HG02642 (cell line): ENCODE data around the gene FAM83G.
A peak's percentile ranks its signal among the peaks of the same experiment; 100 is the strongest.

Experiments
- ATAC-seq: cut with Tn5 transposase; IDR thresholded peaks from one replicate; pipeline ENCODE4 v1.9.1; 2021; ENCODE audit warnings: mild to moderate bottlenecking; ENCODE audit not compliant: unreplicated experiment, poor library complexity

FAM83G gene

GRCh38 chr17:19012171-19013080, 7.9 kb upstream of the FAM83G start:
- no peak for ATAC-seq

DNA sequence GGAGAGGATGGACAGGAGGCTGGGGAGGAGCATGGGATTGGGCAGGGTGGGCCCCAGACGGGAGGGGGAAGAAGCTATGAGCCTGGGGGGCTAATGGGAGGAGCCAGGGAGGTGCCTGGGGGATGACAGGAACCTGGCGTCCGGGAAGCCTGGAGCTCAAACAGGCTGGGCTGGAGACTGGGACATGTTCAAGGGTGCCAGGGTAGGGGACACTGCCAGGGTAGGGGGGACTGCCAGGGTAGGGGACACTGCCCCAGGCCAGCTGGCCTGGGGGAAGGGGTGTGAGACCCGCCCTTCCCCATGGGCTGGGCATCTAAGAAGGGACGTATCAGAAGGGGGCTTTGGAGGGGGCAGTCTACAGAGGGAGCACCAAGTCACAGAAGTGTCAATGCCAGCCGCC, 7.0 kb upstream of the FAM83G start:
- no peak for ATAC-seq

- no peak for ATAC-seq
These were observed 6.4 kb upstream of the FAM83G start for GRCh38 chr17:19010729-19011505.

- no peak for ATAC-seq
These were observed 5.4 kb upstream of the FAM83G start for GRCh38 chr17:19009970-19010369.

- no peak for ATAC-seq
These were observed 2.1 kb upstream of the FAM83G start for GRCh38 chr17:19006698-19007097.

DNA sequence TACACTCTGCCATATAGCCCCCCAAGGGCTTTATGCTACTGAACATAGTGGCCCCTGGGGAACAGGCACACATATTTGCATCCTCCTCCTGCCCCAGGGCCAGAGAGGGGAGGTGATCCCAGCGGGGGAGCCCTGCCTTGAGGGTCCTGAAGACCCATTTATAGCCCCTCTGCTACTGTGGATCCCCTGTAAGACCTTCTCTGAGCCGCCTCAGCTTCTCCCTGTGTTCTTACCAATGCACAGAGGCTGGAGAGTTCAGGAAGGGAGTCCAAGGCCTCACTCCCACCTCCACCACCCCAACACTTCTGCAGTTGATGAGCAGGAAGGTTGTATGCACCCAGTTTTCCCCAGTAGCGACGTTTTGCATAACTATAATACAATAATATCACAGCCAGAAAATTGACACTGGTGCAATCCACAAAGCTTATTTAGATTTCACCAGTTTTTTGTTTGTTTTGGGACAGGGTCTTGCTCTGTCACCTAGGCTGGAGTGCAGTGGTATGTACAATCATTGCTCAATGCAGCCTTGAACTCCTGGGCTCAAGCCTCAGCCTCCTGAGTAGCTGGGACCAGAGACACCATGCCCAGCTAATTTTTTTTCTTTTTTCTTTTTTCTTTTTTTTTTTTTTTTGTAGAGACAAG, 1.3 kb upstream of the FAM83G start:
- ATAC-seq, result no peak

- no peak for ATAC-seq
These were observed 691 bp upstream of the FAM83G start for GRCh38 chr17:19005137-19005773.

DNA sequence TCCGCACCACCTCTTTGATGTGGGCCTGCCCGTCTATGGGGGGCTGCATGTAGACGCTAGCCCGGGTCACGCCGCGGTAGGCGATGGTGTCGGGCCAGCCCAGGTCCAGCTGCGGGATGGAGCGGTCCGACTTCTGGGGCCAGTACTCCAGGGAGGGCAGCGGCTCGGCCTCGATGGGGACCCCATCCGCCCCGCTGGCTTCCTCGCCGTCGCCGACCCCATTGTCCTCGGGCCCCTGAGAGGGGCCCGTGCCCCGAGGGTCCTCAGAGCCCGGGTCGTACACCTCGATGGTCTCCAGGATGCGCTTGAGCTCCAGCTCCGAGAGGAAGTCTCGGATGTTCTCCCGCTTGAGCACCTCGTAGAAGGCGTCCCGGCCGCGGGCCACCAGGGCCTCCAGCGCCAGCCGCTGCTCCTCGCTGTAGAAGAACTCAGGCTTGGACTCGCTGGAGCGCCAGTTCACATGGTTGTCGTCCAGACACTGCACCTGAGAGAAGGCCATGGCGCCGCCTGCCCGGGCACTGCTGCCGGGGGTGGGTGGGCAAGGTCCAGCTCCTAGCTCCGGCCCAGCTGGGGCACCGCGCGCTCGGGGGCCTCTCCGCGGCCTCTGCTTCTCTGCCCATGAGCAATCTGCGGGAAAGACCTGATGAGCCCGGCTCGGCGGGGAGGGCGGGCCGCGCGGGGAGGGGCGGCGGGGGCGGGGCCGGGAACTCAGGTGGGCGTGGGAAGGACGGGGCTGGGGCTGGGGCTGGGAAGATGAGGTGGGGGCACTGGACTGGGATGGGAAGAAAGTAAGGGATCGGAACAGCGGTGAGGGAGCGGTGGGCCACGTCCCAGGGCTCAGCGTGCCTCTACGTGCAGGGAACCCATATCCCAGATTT, 782 bp downstream of the FAM83G start:
- peak; percentile 14 for ATAC-seq

DNA sequence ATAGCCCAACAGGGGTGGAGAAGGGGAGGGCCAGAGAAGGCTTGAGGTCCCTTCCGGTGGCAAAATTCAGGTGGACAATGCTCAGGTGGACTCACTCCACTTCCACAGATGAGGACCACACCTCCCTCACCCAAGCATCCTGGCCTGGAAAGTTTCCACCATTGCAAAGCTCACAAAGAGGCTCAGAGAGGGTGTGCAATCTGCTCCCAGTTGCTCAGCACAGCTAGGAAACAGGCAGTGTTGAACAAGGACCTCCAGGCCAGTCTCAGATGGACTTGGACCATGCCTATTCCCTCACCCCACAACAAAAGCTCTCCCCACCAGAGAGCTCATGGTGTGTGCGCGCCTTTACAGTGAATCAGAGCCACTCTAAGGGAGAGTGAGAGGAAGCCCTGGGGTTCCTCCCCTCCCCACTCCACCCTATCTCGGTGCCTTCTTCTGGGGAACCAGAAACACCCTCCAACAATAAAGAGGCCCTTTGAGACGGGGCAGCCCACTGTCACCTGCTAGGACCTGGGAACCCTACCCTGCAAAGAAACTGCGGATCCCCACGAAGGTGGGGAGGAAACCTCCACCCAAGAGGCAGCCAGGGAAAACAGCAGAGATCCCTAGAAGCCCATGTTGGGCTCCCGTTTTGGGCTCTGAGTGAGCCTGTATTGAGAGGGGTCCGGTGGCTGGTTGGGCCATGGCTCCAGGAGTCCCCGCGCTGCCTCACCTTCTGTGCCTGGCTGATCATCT, 1.6 kb downstream of the FAM83G start:
- ATAC-seq, result no peak

- ATAC-seq, result no peak
These were observed 2.5 kb downstream of the FAM83G start for GRCh38 chr17:19001907-19002590.

- ATAC-seq, result no peak
These were observed 3.8 kb downstream of the FAM83G start for GRCh38 chr17:19000531-19001325.

- no peak for ATAC-seq
These were observed 4.7 kb downstream of the FAM83G start for GRCh38 chr17:18999911-19000310.

DNA sequence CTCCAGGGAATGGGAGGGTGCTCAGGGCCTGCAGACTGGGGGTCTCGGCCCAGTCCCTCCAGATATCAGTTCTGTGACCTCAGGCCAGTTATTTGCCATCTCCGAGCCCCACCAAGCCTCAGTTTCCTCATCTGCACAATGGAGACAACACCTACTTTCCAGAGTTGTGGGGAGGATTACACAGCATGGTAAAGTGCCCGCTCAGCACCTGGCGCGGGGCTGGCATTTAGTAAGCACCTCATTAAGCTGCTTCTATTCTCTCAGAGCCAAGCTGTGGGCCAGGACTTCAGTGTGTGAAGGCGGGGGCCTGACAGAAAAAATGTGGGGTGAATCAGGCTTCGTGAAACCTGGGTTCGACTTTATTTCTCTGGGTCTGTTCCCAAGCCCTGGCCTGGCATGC, 5.2 kb downstream of the FAM83G start:
- ATAC-seq, result no peak

DNA sequence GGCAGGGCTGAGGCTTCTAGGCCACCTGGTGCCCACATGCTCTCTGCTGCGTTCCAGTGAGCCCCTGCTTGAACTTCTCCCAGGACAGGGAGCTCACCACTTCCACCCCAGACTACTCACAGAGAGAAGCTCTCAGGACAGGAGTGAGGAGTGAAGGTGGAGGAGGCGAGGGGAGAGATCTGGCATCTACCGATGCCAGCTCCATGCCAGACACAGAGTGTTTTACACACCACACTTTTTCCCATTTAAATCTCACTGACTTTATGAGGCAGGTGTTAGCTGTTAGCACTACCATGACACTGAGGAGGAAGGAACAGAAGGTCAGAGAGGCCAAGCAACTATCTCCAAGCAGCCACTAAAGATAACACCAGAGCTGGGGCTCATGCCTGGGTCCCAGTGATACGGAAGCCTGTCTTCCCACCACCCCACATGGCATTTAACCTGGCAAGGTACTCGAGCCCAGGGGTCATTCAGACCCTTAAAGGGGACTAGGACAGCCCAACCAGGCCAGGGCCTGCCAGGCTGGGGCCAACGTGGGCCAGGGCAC, 6.8 kb downstream of the FAM83G start:
- no peak for ATAC-seq

DNA sequence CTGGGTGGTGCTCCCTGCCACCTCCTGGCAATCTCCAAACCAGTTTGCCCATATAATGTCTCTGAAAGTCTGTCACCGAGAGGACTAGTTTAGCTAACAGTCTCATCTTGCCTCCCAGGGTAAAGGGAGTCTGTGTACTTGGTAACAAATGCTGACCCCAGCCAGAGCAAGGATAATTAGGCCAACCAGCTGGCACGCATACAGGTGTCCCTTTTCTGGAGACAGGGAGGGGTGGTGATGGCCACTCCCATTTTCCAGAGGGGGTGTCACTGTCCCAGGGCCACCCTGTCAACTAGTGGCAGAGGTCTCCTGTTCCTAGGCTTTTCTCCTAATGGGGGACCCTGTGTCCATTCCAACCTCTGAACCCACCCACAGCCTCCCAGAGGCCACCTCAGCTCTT, 8.1 kb downstream of the FAM83G start:
- ATAC-seq, result no peak

DNA sequence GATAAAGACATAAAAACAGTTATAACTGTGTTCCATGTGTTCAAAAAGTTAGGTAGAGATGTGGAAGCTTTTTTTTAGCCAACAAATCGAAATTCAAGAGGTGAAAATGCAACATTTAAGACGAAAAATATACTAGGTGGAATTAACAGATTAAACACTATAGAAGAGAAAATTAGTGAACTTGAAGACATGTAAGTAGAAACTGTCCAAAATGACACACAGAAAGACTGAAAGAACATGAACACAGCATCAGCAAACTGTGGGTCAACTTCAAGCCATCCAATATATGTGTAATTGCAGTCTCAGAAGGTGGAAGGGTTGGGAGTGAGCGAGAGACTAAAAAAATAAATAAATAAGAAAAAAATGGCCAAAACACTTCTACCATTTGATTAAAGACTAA, 9.3 kb downstream of the FAM83G start:
- ATAC-seq, result no peak

DNA sequence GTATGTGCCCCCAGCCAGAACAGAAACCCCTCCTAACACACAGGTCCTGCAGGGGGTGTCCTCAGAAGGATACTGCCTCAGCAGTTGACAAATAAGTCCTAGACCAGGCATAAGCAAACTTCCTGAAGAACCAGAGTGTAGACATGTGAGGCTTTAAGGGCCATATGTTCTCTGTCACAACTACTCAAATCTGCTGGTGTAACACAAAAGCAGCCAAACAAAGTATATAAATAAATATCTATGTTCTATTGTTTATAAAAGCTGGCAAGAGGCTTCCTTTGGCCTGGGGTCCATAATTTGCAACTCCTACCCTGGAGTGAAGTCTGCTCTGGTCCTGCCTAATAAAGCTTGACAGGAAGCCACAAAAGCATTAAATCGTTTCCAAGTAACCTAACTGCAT, 9.9 kb downstream of the FAM83G start:
- ATAC-seq, result no peak
